Hepatocyte (in vitro differentiated cells): ENCODE data around the gene MAP2K3. TPM values are rescaled to one million over a fixed set of nuclear protein-coding genes. Genes with fewer than 3 reads are reported as not detected.

Source experiments
- DNase-seq: peaks from one replicate; pipeline ENCODE4 v3.0.0-alpha.2; 2016; ENCODE audit warnings: low spot score
- H2AFZ ChIP-seq: fragments of 200-600 bp; sonication (generic); 2 replicates; pipeline ENCODE4 v1.6.0; 2016; ENCODE audit warnings: antibody characterized with exemption, mild to moderate bottlenecking
- H3K27ac ChIP-seq: fragments of 200-600 bp; sonication (generic); 2 replicates; pipeline ENCODE4 v1.5.1; 2016; ENCODE audit warnings: mild to moderate bottlenecking
- H3K27me3 ChIP-seq: fragments of 200-600 bp; sonication (generic); 2 replicates; pipeline ENCODE4 v1.6.1; 2016
- H3K36me3 ChIP-seq: fragments of 200-600 bp; sonication (generic); replicated peaks from 2 replicates; pipeline ENCODE4 v1.5.1; 2016; ENCODE audit warnings: low read depth; ENCODE audit not compliant: insufficient read depth
- H3K4me1 ChIP-seq: fragments of 200-600 bp; sonication (generic); 2 replicates; pipeline ENCODE4 v1.5.1; 2016; ENCODE audit warnings: mild to moderate bottlenecking, moderate library complexity; ENCODE audit not compliant: insufficient read depth
- H3K4me2 ChIP-seq: fragments of 200-600 bp; sonication (generic); 2 replicates; pipeline ENCODE4 v1.6.0; 2016
- H3K4me3 ChIP-seq: fragments of 200-600 bp; sonication (generic); 2 replicates; pipeline ENCODE4 v1.5.1; 2016; ENCODE audit warnings: mild to moderate bottlenecking
- H3K79me2 ChIP-seq: fragments of 200-600 bp; sonication (generic); 2 replicates; pipeline ENCODE4 v1.6.0; 2017; ENCODE audit warnings: mild to moderate bottlenecking
- H3K9me2 ChIP-seq: fragments of 200-600 bp; sonication (generic); replicated peaks from 2 replicates; pipeline ENCODE4 v1.6.0; 2017; ENCODE audit warnings: mild to moderate bottlenecking; ENCODE audit not compliant: insufficient read depth
- H3K9me3 ChIP-seq: fragments of 200-600 bp; sonication (generic); 2 replicates; pipeline ENCODE4 v1.5.1; 2016; ENCODE audit warnings: low read depth, mild to moderate bottlenecking
- H4K20me1 ChIP-seq: fragments of 200-600 bp; sonication (generic); 2 replicates; pipeline ENCODE4 v1.6.0; 2016; ENCODE audit warnings: mild to moderate bottlenecking; ENCODE audit not compliant: insufficient read depth, poor library complexity, severe bottlenecking
- EZH2 ChIP-seq: fragments of 200-600 bp; sonication (generic); IDR thresholded peaks from 2 replicates; pipeline ENCODE4 v1.6.1; 2016; ENCODE audit warnings: antibody characterized with exemption, mild to moderate bottlenecking, borderline replicate concordance
- EZH2phosphoT487 ChIP-seq: fragments of 200-600 bp; sonication (generic); IDR thresholded peaks from one replicate; pipeline ENCODE4 v1.6.1; 2018; ENCODE audit warnings: antibody characterized with exemption, mild to moderate bottlenecking, low read depth, moderate library complexity; ENCODE audit not compliant: unreplicated experiment, severe bottlenecking
- WGBS: methylation state at CpG from one replicate; pipeline ENCODE4 v1.1.6; 2016; ENCODE audit warnings: low lambda C conversion rate; ENCODE audit errors: missing lambda C conversion rate; 5-methylcytosine and 5-hydroxymethylcytosine counted together
- polyA plus RNA-seq: library from polyadenylated mRNA; unstranded; fragments of >200 nt; fragmentation: Nextera tagmentation; extraction: Ambion mirVana; gene quantifications from 2 replicates; pipeline ENCODE4 v1.2.1, GENCODE V29; 2016
- total RNA-seq: library from RNA; depleted of rRNA; stranded (reverse); fragments of >200 nt; gene quantifications from 2 replicates; pipeline ENCODE4 v1.2.3, GENCODE V29; 2014
- TF ChIP-seq, protein P1 (sequence below): fragments of 200-600 bp; sonication (generic); IDR thresholded peaks from 2 replicates; pipeline ENCODE4 v1.5.1; 2016; ENCODE audit warnings: antibody characterized with exemption, mild to moderate bottlenecking; ENCODE audit not compliant: poor library complexity

Gene MAP2K3
- total and polyA plus RNA-seq, 2 experiments from 2014 or later, result 21.8 to 62.4 TPM

DNA sequence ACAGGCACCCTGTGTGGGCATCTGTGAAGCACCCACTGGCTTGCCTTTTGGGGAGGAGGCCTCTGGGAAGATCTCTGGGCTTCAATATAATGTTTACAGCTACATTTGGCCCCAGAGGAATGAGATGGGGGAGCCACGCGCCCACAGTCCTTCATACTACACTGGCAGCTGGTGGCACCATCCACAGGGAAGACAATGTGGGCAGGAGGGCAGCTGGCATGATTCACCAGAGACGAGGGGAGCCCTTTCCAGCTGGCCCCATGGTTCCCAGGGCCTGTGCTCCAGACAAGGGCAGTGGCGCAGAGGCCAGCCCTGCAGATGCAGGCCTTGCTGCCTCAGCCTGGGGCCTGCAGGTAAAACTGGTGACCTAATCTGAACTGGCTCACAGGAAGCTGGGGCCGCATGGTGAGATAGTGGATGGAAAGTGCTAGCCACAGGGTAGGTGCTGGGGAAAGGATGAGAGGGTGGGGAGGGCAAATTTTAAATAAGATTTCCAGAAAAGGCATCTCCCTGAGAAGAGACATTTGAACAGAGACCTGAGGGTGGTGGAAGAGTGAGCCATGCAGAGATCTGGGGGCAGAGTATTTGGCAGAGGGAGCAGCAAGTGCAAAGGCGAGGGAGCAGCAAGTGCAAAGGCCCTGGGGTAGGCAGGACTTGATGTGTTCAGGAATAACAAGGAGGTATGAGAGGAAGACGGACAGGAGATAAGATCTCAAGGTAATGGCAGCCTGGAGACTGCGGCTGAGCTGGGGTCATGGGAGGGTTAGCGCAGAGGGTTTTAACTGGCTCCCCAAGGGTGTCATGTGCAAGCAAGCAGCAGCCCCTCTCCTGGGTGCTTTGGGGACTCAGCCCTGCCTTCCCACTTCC lies 79.5 kb downstream of the MAP2K3 start:
- no peaks in the 10 kb centered on the region for H3K27me3 ChIP-seq
- WGBS, result 88% methylated on average over 9 of the region's 9 CpGs
- H3K79me2 ChIP-seq, result no peaks in the 10 kb centered on the region
- no peak overlapping the region for H3K4me2 ChIP-seq
- H4K20me1 ChIP-seq, result no peaks in the 10 kb centered on the region
- no peaks in the 10 kb centered on the region for H3K4me1 ChIP-seq
- TF ChIP-seq, protein P1, sequence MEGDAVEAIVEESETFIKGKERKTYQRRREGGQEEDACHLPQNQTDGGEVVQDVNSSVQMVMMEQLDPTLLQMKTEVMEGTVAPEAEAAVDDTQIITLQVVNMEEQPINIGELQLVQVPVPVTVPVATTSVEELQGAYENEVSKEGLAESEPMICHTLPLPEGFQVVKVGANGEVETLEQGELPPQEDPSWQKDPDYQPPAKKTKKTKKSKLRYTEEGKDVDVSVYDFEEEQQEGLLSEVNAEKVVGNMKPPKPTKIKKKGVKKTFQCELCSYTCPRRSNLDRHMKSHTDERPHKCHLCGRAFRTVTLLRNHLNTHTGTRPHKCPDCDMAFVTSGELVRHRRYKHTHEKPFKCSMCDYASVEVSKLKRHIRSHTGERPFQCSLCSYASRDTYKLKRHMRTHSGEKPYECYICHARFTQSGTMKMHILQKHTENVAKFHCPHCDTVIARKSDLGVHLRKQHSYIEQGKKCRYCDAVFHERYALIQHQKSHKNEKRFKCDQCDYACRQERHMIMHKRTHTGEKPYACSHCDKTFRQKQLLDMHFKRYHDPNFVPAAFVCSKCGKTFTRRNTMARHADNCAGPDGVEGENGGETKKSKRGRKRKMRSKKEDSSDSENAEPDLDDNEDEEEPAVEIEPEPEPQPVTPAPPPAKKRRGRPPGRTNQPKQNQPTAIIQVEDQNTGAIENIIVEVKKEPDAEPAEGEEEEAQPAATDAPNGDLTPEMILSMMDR, result no peak
- TF ChIP-seq EZH2, result no peak
- no peak for TF ChIP-seq EZH2phosphoT487
- no peaks in the 10 kb centered on the region for H3K36me3 ChIP-seq
- H3K4me3 ChIP-seq, result no peak overlapping the region
- H3K9me3 ChIP-seq, result no peaks in the 10 kb centered on the region
- no peaks in the 10 kb centered on the region for H3K9me2 ChIP-seq
- no peak for DNase-seq
- no peak overlapping the region for H3K27ac ChIP-seq
- H2AFZ ChIP-seq, result no peak overlapping the region

Other genes starting within 250 kb of the MAP2K3 start
- 142 and 157 TPM in 2 replicates for gene USP22, start 241.7 kb upstream of the MAP2K3 start, total RNA-seq
- gene USP22, start 241.7 kb upstream of the MAP2K3 start, polyA plus RNA-seq, result 84.0 and 84.9 TPM in 2 replicates
- gene DHRS7B, start 157.7 kb upstream of the MAP2K3 start, total RNA-seq, result 34.6 and 36.7 TPM in 2 replicates
- gene DHRS7B, start 157.7 kb upstream of the MAP2K3 start, polyA plus RNA-seq, result 46.2 and 55.6 TPM in 2 replicates
- gene TMEM11, start 70.5 kb upstream of the MAP2K3 start, total RNA-seq, result 18.4 and 21.6 TPM in 2 replicates
- gene TMEM11, start 70.5 kb upstream of the MAP2K3 start, polyA plus RNA-seq, result 55.4 and 78.1 TPM in 2 replicates
- gene NATD1, start 31.3 kb upstream of the MAP2K3 start, total RNA-seq, result 5.0 and 5.4 TPM in 2 replicates
- 4.8 and 6.7 TPM in 2 replicates for gene NATD1, start 31.3 kb upstream of the MAP2K3 start, polyA plus RNA-seq
- gene KCNJ12, start 91.6 kb downstream of the MAP2K3 start, total RNA-seq, result 0.73 and 0.88 TPM in 2 replicates
- 0.15 and 0.18 TPM in 2 replicates for gene KCNJ12, start 91.6 kb downstream of the MAP2K3 start, polyA plus RNA-seq